ENCODE results near the gene RTEL1. TPM values are rescaled to one million over a fixed set of nuclear protein-coding genes. Genes with fewer than 3 reads are reported as not detected.

Gene RTEL1
- total RNA-seq, 1 experiment from 2014 or later = 26.1 TPM

DNA sequence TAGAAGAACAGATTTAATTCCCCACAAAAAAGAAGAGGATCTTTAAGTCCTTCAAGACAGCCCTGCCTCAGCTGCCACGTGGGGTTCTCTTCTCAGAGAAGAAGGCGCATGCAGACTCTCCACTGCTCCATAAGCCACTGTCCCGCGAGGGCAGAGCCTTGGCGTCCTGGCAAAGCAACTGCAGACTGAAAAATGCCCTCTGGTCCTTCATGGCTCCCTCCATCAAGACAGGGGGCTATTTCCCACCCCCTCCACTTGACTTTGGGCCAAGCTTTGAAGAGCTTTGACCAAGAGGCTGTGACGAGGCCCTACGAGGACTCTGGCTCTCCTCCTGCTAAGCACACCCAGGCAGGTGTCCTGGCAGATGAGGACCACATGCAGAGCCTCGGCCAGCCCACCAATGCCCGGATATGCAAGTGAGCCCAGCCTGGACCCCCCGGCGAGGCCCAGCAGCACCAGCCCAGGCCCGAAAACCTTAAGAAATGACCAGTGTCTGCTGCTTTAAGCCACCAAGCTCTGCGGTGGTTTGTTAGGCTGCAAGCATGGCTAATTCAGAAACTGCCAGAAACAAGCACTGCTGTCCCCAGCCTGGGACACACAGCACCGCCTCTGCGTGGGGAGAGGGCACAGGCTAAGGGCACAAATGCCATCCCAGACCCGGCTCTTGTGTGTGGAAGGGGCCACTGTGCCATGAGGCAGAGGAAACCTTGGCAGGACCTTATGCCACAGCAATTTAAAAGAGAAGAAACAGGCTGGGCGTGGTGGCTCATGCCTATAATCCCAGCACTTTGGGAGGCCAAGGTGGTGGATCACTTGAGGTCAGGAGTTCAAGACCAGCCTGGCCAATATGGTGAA lies 47.3 kb upstream of the RTEL1 start:
- TF ChIP-seq REST (IDR thresholded peaks at IDR 0.05; ENCODE audit: insufficient read depth in 1 of 2, low read depth in 2 of 2, low read length in 1 of 2) = no peak
- no peak for TF ChIP-seq POLR2AphosphoS5 (IDR thresholded peaks at IDR 0.05; ENCODE audit: low read depth, low read length)
- TF ChIP-seq SIN3A (IDR thresholded peaks at IDR 0.05; ENCODE audit: borderline replicate concordance, insufficient read depth, low read depth, low read length) = no peak
- no peak for TF ChIP-seq TCF7L2 (IDR thresholded peaks at IDR 0.05; ENCODE audit: low read depth, low read length)
- TF ChIP-seq, protein P1, sequence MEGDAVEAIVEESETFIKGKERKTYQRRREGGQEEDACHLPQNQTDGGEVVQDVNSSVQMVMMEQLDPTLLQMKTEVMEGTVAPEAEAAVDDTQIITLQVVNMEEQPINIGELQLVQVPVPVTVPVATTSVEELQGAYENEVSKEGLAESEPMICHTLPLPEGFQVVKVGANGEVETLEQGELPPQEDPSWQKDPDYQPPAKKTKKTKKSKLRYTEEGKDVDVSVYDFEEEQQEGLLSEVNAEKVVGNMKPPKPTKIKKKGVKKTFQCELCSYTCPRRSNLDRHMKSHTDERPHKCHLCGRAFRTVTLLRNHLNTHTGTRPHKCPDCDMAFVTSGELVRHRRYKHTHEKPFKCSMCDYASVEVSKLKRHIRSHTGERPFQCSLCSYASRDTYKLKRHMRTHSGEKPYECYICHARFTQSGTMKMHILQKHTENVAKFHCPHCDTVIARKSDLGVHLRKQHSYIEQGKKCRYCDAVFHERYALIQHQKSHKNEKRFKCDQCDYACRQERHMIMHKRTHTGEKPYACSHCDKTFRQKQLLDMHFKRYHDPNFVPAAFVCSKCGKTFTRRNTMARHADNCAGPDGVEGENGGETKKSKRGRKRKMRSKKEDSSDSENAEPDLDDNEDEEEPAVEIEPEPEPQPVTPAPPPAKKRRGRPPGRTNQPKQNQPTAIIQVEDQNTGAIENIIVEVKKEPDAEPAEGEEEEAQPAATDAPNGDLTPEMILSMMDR (IDR thresholded peaks at IDR 0.05) = no peak
- H3K9me3 ChIP-seq (ENCODE audit: control insufficient read depth, insufficient read depth, low read depth, low read length) = no peaks in the 10 kb centered on the region
- H3K4me3 ChIP-seq (ENCODE audit: low read depth in 2 of 2, low read length in 2 of 2) = no peak overlapping the region
- no peaks in the 10 kb centered on the region for H3K36me3 ChIP-seq (ENCODE audit: control insufficient read depth, insufficient read depth, low read length)
- H3K27ac ChIP-seq (ENCODE audit: low read length) = no peak overlapping the region
- H3K27me3 ChIP-seq (ENCODE audit: control insufficient read depth, insufficient read depth, low read length) = no peaks in the 10 kb centered on the region
- POLR2A ChIA-PET = no interaction called here
- ATAC-seq (no peak), DNase-seq (ENCODE audit: low read depth, low spot score) (no peak)
- intact Hi-C loops (cut with micrococcal nuclease; ENCODE audit: unreplicated experiment) = no loop called here
- in situ Hi-C loops (cut with HindIII; ENCODE audit: low pct_unique_long_range_greater_than_20kb, low sequenced_read_pairs) = no loop called here
- no TSS peak for BruUV-seq (replicated peaks)
- CTCF ChIA-PET = no interaction called here
- no peaks in the 10 kb centered on the region for H3K4me1 ChIP-seq (ENCODE audit: control insufficient read depth, insufficient read depth, low read length)

DNA sequence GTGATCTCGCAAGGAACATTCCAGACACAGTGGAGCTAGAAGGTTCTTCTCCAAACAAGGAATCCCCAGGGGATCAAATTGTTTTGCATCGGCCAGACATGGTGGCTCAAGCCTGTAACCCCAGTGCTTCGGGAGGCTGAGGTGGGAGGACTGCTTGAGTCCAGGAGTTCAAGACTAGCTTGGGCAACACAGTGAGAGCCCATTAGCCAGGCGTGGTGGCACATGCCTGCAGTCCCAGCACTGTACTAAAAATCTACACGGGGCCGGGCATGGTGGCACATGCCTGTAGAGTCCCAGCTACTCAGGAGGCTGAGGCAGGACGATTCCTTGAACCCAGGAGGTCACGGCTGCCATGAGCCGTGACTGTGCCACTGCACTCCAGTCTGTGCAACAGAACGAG lies 46.5 kb upstream of the RTEL1 start:
- no TSS peak for BruUV-seq (replicated peaks)
- TF ChIP-seq TCF7L2 (IDR thresholded peaks at IDR 0.05; ENCODE audit: low read depth, low read length) (no peak), SIN3A (IDR thresholded peaks at IDR 0.05; ENCODE audit: borderline replicate concordance, insufficient read depth, low read depth, low read length) (no peak), REST (IDR thresholded peaks at IDR 0.05; ENCODE audit: insufficient read depth in 1 of 2, low read depth in 2 of 2, low read length in 1 of 2) (no peak), POLR2AphosphoS5 (IDR thresholded peaks at IDR 0.05; ENCODE audit: low read depth, low read length) (no peak)
- TF ChIP-seq, protein P1 (IDR thresholded peaks at IDR 0.05) = no peak
- CTCF ChIA-PET = no interaction called here
- intact Hi-C loops (cut with micrococcal nuclease; ENCODE audit: unreplicated experiment) (no loop called here), in situ Hi-C loops (cut with HindIII; ENCODE audit: low pct_unique_long_range_greater_than_20kb, low sequenced_read_pairs) (no loop called here)
- no peaks in the 10 kb centered on the region for H3K4me1 ChIP-seq (ENCODE audit: control insufficient read depth, insufficient read depth, low read length)
- no peak overlapping the region for H3K4me3 ChIP-seq (ENCODE audit: low read depth in 2 of 2, low read length in 2 of 2)
- H3K9me3 ChIP-seq (ENCODE audit: control insufficient read depth, insufficient read depth, low read depth, low read length) = no peaks in the 10 kb centered on the region
- H3K27me3 ChIP-seq (ENCODE audit: control insufficient read depth, insufficient read depth, low read length) = no peaks in the 10 kb centered on the region
- DNase-seq (ENCODE audit: low read depth, low spot score) = no peak
- H3K27ac ChIP-seq (ENCODE audit: low read length) = no peak overlapping the region
- H3K36me3 ChIP-seq (ENCODE audit: control insufficient read depth, insufficient read depth, low read length) = no peaks in the 10 kb centered on the region
- POLR2A ChIA-PET = no interaction called here
- ATAC-seq = no peak

Data from Panc1 (cell line).